ENCODE measurements around the gene OLFM2.

OLFM2 gene

GRCh38 chr19:9936326-9937000 is at the start of gene OLFM2:
TSS of gene OLFM2 (minus strand) at chr19:9936515. CDS start at chr19:9936366, 149 bp downstream.
- TF ChIP-seq, protein P1, sequence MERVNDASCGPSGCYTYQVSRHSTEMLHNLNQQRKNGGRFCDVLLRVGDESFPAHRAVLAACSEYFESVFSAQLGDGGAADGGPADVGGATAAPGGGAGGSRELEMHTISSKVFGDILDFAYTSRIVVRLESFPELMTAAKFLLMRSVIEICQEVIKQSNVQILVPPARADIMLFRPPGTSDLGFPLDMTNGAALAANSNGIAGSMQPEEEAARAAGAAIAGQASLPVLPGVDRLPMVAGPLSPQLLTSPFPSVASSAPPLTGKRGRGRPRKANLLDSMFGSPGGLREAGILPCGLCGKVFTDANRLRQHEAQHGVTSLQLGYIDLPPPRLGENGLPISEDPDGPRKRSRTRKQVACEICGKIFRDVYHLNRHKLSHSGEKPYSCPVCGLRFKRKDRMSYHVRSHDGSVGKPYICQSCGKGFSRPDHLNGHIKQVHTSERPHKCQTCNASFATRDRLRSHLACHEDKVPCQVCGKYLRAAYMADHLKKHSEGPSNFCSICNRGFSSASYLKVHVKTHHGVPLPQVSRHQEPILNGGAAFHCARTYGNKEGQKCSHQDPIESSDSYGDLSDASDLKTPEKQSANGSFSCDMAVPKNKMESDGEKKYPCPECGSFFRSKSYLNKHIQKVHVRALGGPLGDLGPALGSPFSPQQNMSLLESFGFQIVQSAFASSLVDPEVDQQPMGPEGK (CRISPR knock-in tag; IDR thresholded peaks at IDR 0.05; ENCODE audit: borderline replicate concordance): no peak
- TF ChIP-seq ESRRG (CRISPR knock-in tag; IDR thresholded peaks at IDR 0.05) (no peak), TOX (CRISPR knock-in tag; IDR thresholded peaks at IDR 0.05; ENCODE audit: borderline replicate concordance) (no peak), GLIS3 (CRISPR knock-in tag; IDR thresholded peaks at IDR 0.05) (no peak)
- ATAC-seq: no peak

GRCh38 chr19:9981406-9982260 is 45.3 kb upstream of the OLFM2 start:
- no peak for ATAC-seq
- TF ChIP-seq, protein P2, sequence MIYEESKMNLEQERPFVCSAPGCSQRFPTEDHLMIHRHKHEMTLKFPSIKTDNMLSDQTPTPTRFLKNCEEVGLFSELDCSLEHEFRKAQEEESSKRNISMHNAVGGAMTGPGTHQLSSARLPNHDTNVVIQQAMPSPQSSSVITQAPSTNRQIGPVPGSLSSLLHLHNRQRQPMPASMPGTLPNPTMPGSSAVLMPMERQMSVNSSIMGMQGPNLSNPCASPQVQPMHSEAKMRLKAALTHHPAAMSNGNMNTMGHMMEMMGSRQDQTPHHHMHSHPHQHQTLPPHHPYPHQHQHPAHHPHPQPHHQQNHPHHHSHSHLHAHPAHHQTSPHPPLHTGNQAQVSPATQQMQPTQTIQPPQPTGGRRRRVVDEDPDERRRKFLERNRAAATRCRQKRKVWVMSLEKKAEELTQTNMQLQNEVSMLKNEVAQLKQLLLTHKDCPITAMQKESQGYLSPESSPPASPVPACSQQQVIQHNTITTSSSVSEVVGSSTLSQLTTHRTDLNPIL (CRISPR knock-in tag; IDR thresholded peaks at IDR 0.05; ENCODE audit: low read depth): no peak
- TF ChIP-seq ZC3H10 (CRISPR knock-in tag; IDR thresholded peaks at IDR 0.05) (no peak), TCF4 (CRISPR knock-in tag; IDR thresholded peaks at IDR 0.05; ENCODE audit: borderline replicate concordance) (no peak), ESRRG (CRISPR knock-in tag; IDR thresholded peaks at IDR 0.05) (no peak), OSR1 (CRISPR knock-in tag; IDR thresholded peaks at IDR 0.05) (no peak), ARNTL (CRISPR knock-in tag; IDR thresholded peaks at IDR 0.05; ENCODE audit: borderline replicate concordance, low read depth) (no peak), CSDC2 (CRISPR knock-in tag; IDR thresholded peaks at IDR 0.05) (no peak), ZFP3 (CRISPR knock-in tag; IDR thresholded peaks at IDR 0.05) (no peak), BACH2 (CRISPR knock-in tag; IDR thresholded peaks at IDR 0.05; ENCODE audit: borderline replicate concordance) (no peak), RARB (CRISPR knock-in tag; IDR thresholded peaks at IDR 0.05) (no peak), ZNF565 (CRISPR knock-in tag; conservative IDR thresholded peaks at IDR 0.05; ENCODE audit: low read depth) (no peak), ZNF8 (CRISPR knock-in tag; IDR thresholded peaks at IDR 0.05) (no peak)

DNA sequence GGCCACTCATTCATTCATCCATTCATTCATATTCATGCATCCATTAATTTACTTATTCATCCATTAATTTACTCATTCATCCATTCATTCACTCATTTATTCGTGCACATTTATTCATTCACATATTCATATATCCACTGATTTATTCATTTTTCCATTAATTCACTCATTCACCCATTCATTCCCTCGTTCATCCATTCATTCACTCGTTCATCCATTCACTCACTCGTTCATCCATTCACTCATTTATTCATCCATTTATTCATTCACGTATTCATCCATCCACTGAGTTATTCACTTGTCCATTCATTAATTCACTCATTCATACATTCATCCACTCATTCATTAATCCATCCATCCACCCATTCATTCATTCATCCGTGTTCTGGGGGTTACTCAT is 35.8 kb upstream of the OLFM2 start:
- ATAC-seq: no peak

GRCh38 chr19:9971166-9971897 is 35.0 kb upstream of the OLFM2 start:
- peak; percentile 25; the same call in 1 of the 3 replicates for ATAC-seq
- TF ChIP-seq ESRRG (CRISPR knock-in tag; IDR thresholded peaks at IDR 0.05): no peak
- TF ChIP-seq, protein P3, sequence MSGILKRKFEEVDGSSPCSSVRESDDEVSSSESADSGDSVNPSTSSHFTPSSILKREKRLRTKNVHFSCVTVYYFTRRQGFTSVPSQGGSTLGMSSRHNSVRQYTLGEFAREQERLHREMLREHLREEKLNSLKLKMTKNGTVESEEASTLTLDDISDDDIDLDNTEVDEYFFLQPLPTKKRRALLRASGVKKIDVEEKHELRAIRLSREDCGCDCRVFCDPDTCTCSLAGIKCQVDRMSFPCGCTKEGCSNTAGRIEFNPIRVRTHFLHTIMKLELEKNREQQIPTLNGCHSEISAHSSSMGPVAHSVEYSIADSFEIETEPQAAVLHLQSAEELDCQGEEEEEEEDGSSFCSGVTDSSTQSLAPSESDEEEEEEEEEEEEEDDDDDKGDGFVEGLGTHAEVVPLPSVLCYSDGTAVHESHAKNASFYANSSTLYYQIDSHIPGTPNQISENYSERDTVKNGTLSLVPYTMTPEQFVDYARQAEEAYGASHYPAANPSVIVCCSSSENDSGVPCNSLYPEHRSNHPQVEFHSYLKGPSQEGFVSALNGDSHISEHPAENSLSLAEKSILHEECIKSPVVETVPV (CRISPR knock-in tag; IDR thresholded peaks at IDR 0.05): no peak
- TF ChIP-seq SNAI2 (CRISPR knock-in tag; IDR thresholded peaks at IDR 0.05): no peak
- no peak for TF ChIP-seq ZC3H10 (CRISPR knock-in tag; IDR thresholded peaks at IDR 0.05)
- TF ChIP-seq TOX (CRISPR knock-in tag; IDR thresholded peaks at IDR 0.05; ENCODE audit: borderline replicate concordance): no peak
- TF ChIP-seq, protein P4, sequence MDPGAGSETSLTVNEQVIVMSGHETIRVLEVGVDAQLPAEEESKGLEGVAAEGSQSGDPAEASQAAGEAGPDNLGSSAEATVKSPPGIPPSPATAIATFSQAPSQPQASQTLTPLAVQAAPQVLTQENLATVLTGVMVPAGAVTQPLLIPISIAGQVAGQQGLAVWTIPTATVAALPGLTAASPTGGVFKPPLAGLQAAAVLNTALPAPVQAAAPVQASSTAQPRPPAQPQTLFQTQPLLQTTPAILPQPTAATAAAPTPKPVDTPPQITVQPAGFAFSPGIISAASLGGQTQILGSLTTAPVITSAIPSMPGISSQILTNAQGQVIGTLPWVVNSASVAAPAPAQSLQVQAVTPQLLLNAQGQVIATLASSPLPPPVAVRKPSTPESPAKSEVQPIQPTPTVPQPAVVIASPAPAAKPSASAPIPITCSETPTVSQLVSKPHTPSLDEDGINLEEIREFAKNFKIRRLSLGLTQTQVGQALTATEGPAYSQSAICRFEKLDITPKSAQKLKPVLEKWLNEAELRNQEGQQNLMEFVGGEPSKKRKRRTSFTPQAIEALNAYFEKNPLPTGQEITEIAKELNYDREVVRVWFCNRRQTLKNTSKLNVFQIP (CRISPR knock-in tag; IDR thresholded peaks at IDR 0.05; ENCODE audit: borderline replicate concordance, low read depth): no peak
- TF ChIP-seq ZNF565 (CRISPR knock-in tag; conservative IDR thresholded peaks at IDR 0.05; ENCODE audit: low read depth): no peak
- no peak for TF ChIP-seq PPARA (CRISPR knock-in tag; IDR thresholded peaks at IDR 0.05; ENCODE audit: borderline replicate concordance)

More for the DNA sequence above, 35.8 kb upstream of the OLFM2 start:
- TF ChIP-seq ZNF565 (CRISPR knock-in tag; conservative IDR thresholded peaks at IDR 0.05; ENCODE audit: low read depth) (no peak), OSR1 (CRISPR knock-in tag; IDR thresholded peaks at IDR 0.05) (no peak), ZFP30 (CRISPR knock-in tag; IDR thresholded peaks at IDR 0.05) (no peak), ISL1 (CRISPR knock-in tag; IDR thresholded peaks at IDR 0.05) (no peak), TCF4 (CRISPR knock-in tag; IDR thresholded peaks at IDR 0.05; ENCODE audit: borderline replicate concordance) (no peak), ZNF70 (CRISPR knock-in tag; IDR thresholded peaks at IDR 0.05) (no peak), ZC3H10 (CRISPR knock-in tag; IDR thresholded peaks at IDR 0.05) (no peak), SNAI2 (CRISPR knock-in tag; IDR thresholded peaks at IDR 0.05) (no peak)
- TF ChIP-seq, protein P3 (CRISPR knock-in tag; IDR thresholded peaks at IDR 0.05): no peak
